Caco-2 (cell line): ENCODE results near the gene FUOM. TPM values are rescaled to one million over a fixed set of nuclear protein-coding genes. Genes with fewer than 3 reads are reported as not detected.

Experiments used
- BruUV-seq: library from RNA; stranded (reverse); fragments of 400-500 nt; replicated peaks from 2 replicates; lab custom pipeline; 2021; lab: Mats Ljungman, UMichigan
- CTCF ChIA-PET: fragments of 300-600 bp; sonication (Branson Sonifier 250); formaldehyde crosslinking; loops from one replicate; lab custom pipeline; 2022; ENCODE audit warnings: antibody characterized with exemption; lab: Charles Lee
- POLR2A ChIA-PET: fragments of 300-600 bp; sonication (Branson Sonifier 250); formaldehyde crosslinking; loops from one replicate; lab custom pipeline; 2022; ENCODE audit warnings: antibody characterized with exemption; lab: Charles Lee
- DNase-seq, 2 experiments: peaks; one replicate each; pipeline versions ENCODE4 v3.0.0 to v3.0.0-alpha.2; 2020 to 2022
- H3K27me3 ChIP-seq: replicated peaks from 2 replicates; pipeline ENCODE4 v1.6.0; 2011; ENCODE audit warnings: low read length; ENCODE audit not compliant: control insufficient read depth, insufficient read depth
- H3K36me3 ChIP-seq: 2 replicates; pipeline ENCODE4 v1.5.1; 2011; ENCODE audit warnings: low read length; ENCODE audit not compliant: control insufficient read depth, insufficient read depth
- H3K4me1 ChIP-seq: fragments of 250-450 bp; sonication (Bioruptor Pico); 2 replicates; pipeline ENCODE4 v1.5.1; 2020; ENCODE audit warnings: mild to moderate bottlenecking
- H3K4me3 ChIP-seq: 2 replicates; pipeline ENCODE4 v1.5.1; 2011; ENCODE audit warnings: low read depth, mild to moderate bottlenecking, control low read depth, low read length
- H3K9me3 ChIP-seq: fragments of 250-450 bp; sonication (Bioruptor Pico); 2 replicates; pipeline ENCODE4 v1.5.1; 2020; ENCODE audit warnings: mild to moderate bottlenecking, moderate library complexity
- H3K27ac Mint-ChIP-seq: one replicate; pipeline ENCODE4 v1.8.0; 2022; ENCODE audit warnings: mixed read lengths; ENCODE audit not compliant: unreplicated experiment
- H3K27me3 Mint-ChIP-seq: one replicate; pipeline ENCODE4 v1.8.0; 2022; ENCODE audit warnings: mixed read lengths; ENCODE audit not compliant: insufficient read depth, unreplicated experiment
- H3K36me3 Mint-ChIP-seq: one replicate; pipeline ENCODE4 v1.8.0; 2022; ENCODE audit warnings: mild to moderate bottlenecking, mixed read lengths; ENCODE audit not compliant: insufficient read depth, unreplicated experiment
- H3K4me1 Mint-ChIP-seq: one replicate; pipeline ENCODE4 v1.8.0; 2022; ENCODE audit warnings: low read depth, mixed read lengths; ENCODE audit not compliant: unreplicated experiment
- H3K4me3 Mint-ChIP-seq: one replicate; pipeline ENCODE4 v1.8.0; 2022; ENCODE audit warnings: mild to moderate bottlenecking, moderate library complexity, mixed read lengths; ENCODE audit not compliant: unreplicated experiment
- H3K9me3 Mint-ChIP-seq: one replicate; pipeline ENCODE4 v1.8.0; 2022; ENCODE audit warnings: mixed read lengths; ENCODE audit not compliant: unreplicated experiment
- CTCF ChIP-seq, 2 experiments: fragments of 200-600 bp in 1 of 2; IDR thresholded peaks; 1 replicate in 1 of 2; 2 replicates in 1 of 2; pipeline versions ENCODE4 v1.5.1 to v1.8.0; 2011 to 2022; ENCODE audit warnings: antibody characterized with exemption in 1 of 2, control low read depth in 1 of 2, inconsistent platforms in 1 of 2, low read depth in 1 of 2, low read length in 1 of 2, mild to moderate bottlenecking in 1 of 2, moderate library complexity in 1 of 2; ENCODE audit not compliant: insufficient read depth in 1 of 2, severe bottlenecking in 1 of 2, unreplicated experiment in 1 of 2
- intact Hi-C: fragments of 100-400 bp; cut with micrococcal nuclease; formaldehyde crosslinking; loops from one replicate; pipeline ENCODE4 v1.10.0; 2022; ENCODE audit not compliant: unreplicated experiment
- total RNA-seq: library from RNA; stranded (reverse); gene quantifications from 2 replicates; pipeline ENCODE4 v1.2.3, GENCODE V29; 2022

The FUOM gene
- total RNA-seq, 1 experiment from 2014 or later, result 119 TPM

- H3K36me3 ChIP-seq, result no peaks in the 10 kb centered on the region; the same call in 1 of the 2 replicates
- Mint-ChIP-seq H3K4me3 (no peak overlapping the region), H3K36me3 (peaks cover 18% of the 10 kb centered on the region), H3K9me3 (peaks cover 12% of the 10 kb centered on the region), H3K27me3 (peaks cover 3% of the 10 kb centered on the region), H3K27ac (no peak overlapping the region), H3K4me1 (peaks cover 7% of the 10 kb centered on the region)
- ChIA-PET POLR2A (interaction anchor here (1.2 kb wide), 1 partner anchor 42 kb away, joined by 3 read pairs; the partner anchor contains the start of gene FUOM), CTCF (no interaction called here)
- DNase-seq, result peak in 1 of 2 experiments; percentile 37
- peaks cover 7% of the 10 kb centered on the region for H3K4me1 ChIP-seq
- intact Hi-C loops, result no loop called here
- no TSS peak for BruUV-seq
- TF ChIP-seq CTCF (IDR thresholded peaks at IDR 0.05; ENCODE audit: insufficient read depth in 1 of 2, low read depth in 1 of 2, low read length in 1 of 2, severe bottlenecking in 1 of 2, unreplicated experiment in 1 of 2), result no peak
- H3K27me3 ChIP-seq, result no peaks in the 10 kb centered on the region
- H3K9me3 ChIP-seq, result peaks cover 10% of the 10 kb centered on the region
- no peak overlapping the region for H3K4me3 ChIP-seq
These were observed 41.6 kb downstream of the FUOM start for GRCh38 chr10:133316266-133316665.

- Mint-ChIP-seq H3K9me3 (peaks cover 12% of the 10 kb centered on the region), H3K36me3 (peaks cover 21% of the 10 kb centered on the region), H3K27ac (no peak overlapping the region), H3K4me1 (peaks cover 7% of the 10 kb centered on the region), H3K4me3 (no peak overlapping the region), H3K27me3 (peaks cover 3% of the 10 kb centered on the region)
- CTCF ChIA-PET, result no interaction called here
- no peaks in the 10 kb centered on the region for H3K27me3 ChIP-seq
- BruUV-seq, result no TSS peak
- no peak overlapping the region for H3K4me3 ChIP-seq
- H3K9me3 ChIP-seq, result peaks cover 9% of the 10 kb centered on the region
- H3K36me3 ChIP-seq, result no peaks in the 10 kb centered on the region; the same call in 1 of the 2 replicates
- POLR2A ChIA-PET, result interaction anchor here (1.2 kb wide), 1 partner anchor 42 kb away, joined by 3 read pairs; the partner anchor contains the start of gene FUOM
- intact Hi-C loops, result no loop called here
- no peak for DNase-seq
- H3K4me1 ChIP-seq, result peaks cover 7% of the 10 kb centered on the region
- no peak for TF ChIP-seq CTCF (IDR thresholded peaks at IDR 0.05; ENCODE audit: insufficient read depth in 1 of 2, low read depth in 1 of 2, low read length in 1 of 2, severe bottlenecking in 1 of 2, unreplicated experiment in 1 of 2)
These were observed 42.0 kb downstream of the FUOM start for GRCh38 chr10:133315847-133316246.

- no peak for TF ChIP-seq CTCF (IDR thresholded peaks at IDR 0.05; ENCODE audit: insufficient read depth in 1 of 2, low read depth in 1 of 2, low read length in 1 of 2, severe bottlenecking in 1 of 2, unreplicated experiment in 1 of 2)
- intact Hi-C loops, result no loop called here
- H3K36me3 ChIP-seq, result peaks cover 1% of the 10 kb centered on the region
- no peaks in the 10 kb centered on the region for H3K27me3 ChIP-seq
- H3K9me3 Mint-ChIP-seq, result peaks cover 4% of the 10 kb centered on the region
- no peak for DNase-seq
- peaks cover 27% of the 10 kb centered on the region for H3K36me3 Mint-ChIP-seq
- peaks cover 3% of the 10 kb centered on the region for H3K27me3 Mint-ChIP-seq
- no peaks in the 10 kb centered on the region for H3K9me3 ChIP-seq
- peaks cover 7% of the 10 kb centered on the region for H3K4me1 ChIP-seq
- H3K4me3 ChIP-seq, result no peak overlapping the region
- POLR2A ChIA-PET, result interaction anchor here (1.2 kb wide), 1 partner anchor 43 kb away, joined by 3 read pairs; the partner anchor contains the start of gene FUOM
- no peak overlapping the region for H3K4me3 Mint-ChIP-seq
- CTCF ChIA-PET, result interaction anchor here (1.1 kb wide), 1 partner anchor 15 kb away, joined by 3 read pairs; no protein-coding TSS in a partner anchor
- no TSS peak for BruUV-seq
- H3K27ac Mint-ChIP-seq, result no peak overlapping the region
- H3K4me1 Mint-ChIP-seq, result peaks cover 7% of the 10 kb centered on the region
These were observed 42.9 kb downstream of the FUOM start for GRCh38 chr10:133314911-133315310.
